Skin of body (tissue), 2 donors: ENCODE results near the gene RPS21. TPM values are rescaled to one million over a fixed set of nuclear protein-coding genes. Genes with fewer than 3 reads are reported as not detected.
"Not testable (repeated sequence)": the region's sequence is repeated elsewhere in the genome, so short reads cannot be mapped to it uniquely, and the experiment has no call there.

Source experiments
- DNase-seq: peaks from one replicate; lab custom pipeline; 2025; lab: John Stamatoyannopoulos, UW
- total RNA-seq: library from RNA; depleted of rRNA; stranded (reverse); fragments of >200 nt; gene quantifications from one replicate; pipeline ENCODE4 v1.2.3, GENCODE V29; 2014

Gene RPS21
- total RNA-seq, 1 donor from 2014 or later = 742 TPM

DNA sequence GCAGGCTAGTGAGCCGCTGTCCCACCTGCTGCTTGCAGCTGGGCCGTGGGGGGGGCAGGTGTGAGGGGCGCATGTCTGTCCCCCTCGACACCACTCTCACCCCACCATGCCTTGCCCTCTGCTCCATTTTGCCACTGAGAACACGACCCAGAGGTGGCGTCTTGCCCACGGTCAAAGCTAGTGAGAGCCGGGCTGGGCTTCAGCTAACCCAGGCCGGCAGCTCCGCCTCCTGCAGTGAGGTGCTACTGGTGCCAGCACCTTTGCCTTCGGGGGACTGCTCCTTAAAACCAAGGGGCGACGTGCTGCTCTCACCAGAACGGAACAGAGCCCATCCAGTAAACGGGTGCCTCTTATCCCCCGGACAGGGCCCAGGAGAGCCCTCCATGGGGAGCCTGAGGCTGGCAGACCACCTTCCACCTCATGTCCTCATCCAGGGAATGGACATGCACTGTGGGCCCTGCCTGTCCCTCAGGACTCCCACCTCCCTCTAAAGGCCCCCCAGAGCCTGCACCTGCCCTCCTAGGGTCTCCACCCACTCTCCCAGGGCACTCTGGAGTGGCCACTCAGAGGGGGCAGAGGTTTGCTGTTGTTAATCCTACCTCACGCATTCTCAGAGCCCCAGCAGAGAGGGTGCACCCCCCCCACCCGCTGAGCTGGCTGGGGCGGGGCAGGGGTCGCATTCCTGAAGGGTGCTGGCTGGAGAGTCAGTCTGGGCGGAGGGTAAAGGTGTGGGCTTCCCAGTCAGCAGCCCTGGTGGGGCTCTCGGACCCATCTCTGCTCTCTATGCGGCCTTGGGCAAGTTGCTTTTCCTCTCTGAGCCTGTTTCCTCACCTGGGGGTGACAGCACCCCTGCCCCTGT, 37.6 kb downstream of the RPS21 start:
- no peak for DNase-seq

GRCh38 chr20:62425281-62426058, 38.6 kb downstream of the RPS21 start:
- no peak for DNase-seq

DNA sequence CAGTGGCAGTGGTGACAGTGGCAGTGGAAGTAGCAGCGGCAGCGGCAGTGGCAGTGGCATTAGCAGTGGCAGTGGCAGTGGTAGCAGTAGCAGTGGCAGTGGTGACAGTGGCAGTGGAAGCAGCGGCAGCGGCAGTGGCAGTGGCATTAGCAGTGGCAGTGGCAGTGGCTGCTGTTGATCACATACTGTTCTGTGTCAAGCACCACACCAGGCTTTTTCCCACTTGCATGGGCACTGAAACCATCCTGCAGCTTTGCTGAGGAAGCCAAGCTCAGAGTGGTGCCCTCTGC, 39.1 kb downstream of the RPS21 start:
- DNase-seq = not testable (repeated sequence)

- DNase-seq = no peak
These were observed 39.8 kb downstream of the RPS21 start for GRCh38 chr20:62426699-62427131.

DNA sequence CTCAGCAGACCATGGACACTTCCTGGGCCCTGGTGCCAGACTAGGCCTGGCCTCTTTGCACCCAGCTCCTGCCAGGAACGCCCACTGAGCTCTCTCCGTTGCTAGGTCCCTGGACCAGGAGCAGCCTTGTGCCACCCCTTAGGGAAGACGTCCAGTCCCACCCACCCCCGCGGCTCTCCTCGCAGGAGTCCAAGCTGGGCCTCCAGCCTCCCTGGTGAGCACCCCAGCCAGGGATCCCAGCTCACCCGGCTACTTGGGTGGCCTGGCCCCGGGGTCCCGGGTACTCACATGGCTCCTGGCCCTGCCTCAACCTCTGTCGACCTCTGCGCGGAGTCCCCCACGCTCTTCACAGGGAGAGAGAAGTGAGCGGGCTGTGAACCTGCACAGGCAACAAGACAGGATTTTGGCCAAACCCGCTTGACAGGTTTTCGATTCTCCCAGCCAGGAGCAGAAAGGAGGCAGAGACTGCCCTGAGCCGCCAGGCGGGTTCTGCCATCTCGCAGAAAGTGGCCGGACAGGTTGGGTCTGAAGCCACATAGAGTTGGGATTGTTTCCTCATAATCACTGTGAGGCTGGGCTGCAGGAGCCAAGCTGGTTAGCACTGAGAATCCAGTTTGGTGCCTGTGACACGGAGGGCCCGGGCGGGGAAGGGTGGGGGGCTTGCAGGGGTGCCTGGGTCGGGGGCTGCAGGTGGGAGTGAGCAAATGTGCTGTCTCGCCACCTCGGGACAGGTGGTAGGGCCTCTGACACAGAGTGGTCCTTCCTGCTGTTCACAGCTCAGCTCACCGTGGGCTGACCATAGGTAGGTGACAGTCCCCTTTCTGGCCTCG, 40.5 kb downstream of the RPS21 start, which contains the start of gene RBBP8NL:
RBBP8NL (minus strand) TSS at position 368 of the 830 bp plus-strand sequence. CDS start 7,892 bp downstream, outside the sequence.
- no peak for DNase-seq

DNA sequence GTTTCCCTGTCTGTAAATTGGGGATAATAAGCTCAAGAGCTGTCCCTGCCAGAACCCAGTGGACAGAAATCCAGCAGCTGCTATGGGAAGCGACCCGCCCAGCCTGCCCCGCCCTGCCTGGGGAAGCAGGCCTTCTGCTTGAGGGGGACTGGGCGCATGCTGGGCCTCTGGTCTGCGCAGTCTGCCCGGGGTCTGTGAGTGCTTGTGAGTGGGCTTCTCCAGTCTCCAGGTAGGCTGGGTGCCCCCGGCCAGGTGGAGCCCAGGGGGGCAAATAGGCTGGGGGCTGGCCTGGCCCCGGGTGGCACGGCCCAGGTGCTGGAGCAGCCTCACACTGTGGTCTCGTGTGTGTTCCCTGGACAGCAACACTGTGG, 41.1 kb downstream of the RPS21 start:
- no peak for DNase-seq

- no peak for DNase-seq
These were observed 41.7 kb downstream of the RPS21 start for GRCh38 chr20:62428396-62429295.

GRCh38 chr20:62429455-62430310, 42.8 kb downstream of the RPS21 start:
- DNase-seq = no peak

DNA sequence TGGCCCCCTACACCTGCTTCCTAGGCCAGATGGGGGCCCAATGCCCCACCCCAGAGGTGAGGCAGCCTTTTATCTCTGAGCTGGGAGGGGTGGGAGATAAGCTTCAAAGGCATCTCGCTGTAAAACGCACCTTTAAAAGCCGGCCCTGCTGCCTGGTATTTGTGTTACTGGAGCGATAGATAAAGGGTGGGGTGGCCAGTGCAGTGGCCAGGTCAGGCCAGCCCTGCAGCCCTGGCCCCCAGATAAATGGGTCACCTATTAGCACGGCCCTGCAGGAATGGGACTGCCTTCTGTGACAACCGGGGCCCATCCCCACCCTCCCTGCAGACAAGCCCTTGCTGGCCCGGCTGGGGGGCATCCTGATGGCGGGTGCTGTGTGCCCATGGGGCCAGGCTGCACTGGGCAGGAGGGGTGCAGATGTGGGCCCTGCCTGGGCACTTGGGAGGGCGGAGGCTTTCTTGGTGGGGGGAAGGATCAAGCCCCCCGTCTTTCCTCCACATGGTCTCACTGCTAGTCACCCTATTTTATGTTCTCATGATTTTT, 43.5 kb downstream of the RPS21 start:
- DNase-seq = no peak

- DNase-seq = no peak
These were observed 44.1 kb downstream of the RPS21 start for GRCh38 chr20:62430866-62431447.

DNA sequence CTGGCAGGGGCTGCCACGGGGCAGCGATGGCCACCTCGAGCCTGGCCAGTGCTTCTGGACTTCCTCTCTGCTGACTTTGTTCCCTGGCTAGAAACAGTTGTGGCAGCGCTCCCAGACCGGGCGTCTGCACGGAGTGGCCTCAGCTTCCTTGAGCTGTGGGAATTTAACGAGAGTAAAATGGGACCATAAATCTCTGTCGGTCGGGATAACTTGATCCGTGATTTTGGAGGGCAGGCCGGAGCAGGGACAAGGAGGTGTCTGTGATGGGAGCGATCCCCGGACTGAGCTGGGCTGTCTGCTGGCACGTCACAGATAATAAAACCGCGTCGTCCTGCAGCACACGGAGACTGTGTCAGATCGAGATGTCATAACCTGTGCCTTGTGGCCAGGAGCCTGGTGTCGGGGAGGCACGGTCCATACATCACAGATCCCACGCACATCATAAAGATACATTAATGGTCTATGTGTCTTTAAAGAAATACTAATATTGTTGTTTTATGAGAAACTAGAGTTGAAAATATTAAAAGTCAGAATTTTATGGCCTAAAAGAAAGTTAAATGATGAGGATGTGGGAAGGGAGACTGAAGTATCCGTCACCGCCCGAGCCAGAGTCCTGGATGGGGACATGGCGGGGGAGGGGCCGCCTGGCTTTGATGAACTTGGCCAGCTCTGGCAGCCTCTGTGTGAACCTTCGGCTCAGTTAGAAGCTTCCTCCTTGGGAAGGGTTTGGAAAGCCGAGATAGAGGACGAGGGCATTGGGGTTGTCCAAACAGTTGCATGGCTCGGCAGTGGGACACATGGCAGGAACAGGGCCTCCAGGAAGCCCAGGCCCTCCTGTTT, 47.0 kb downstream of the RPS21 start:
- no peak for DNase-seq

- no peak for DNase-seq
These were observed 49.8 kb downstream of the RPS21 start for GRCh38 chr20:62436692-62437091.

DNA sequence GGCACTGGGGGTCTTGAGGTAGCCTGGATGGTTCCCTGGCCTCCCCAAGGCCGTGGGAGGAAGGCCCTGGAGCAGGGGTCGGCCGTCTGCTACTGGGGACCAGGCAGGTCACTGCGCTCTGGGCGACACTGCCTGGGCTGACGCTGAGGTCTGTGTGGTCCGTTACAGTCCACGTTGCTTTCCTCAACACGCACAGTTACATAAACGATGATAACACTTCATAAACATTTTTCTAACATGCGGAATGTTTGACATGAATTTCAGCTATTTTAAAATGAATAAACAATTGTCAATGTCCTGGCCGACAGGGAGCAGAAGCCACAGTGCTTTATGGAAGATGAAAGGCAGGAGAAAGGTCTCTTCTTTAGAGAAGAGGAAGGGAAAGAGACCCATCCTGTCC, 50.6 kb downstream of the RPS21 start:
- no peak for DNase-seq

- no peak for DNase-seq
These were observed 51.0 kb downstream of the RPS21 start for GRCh38 chr20:62437927-62438326.
